ENCODE data around the gene LILRB2.

LILRB2 gene

DNA sequence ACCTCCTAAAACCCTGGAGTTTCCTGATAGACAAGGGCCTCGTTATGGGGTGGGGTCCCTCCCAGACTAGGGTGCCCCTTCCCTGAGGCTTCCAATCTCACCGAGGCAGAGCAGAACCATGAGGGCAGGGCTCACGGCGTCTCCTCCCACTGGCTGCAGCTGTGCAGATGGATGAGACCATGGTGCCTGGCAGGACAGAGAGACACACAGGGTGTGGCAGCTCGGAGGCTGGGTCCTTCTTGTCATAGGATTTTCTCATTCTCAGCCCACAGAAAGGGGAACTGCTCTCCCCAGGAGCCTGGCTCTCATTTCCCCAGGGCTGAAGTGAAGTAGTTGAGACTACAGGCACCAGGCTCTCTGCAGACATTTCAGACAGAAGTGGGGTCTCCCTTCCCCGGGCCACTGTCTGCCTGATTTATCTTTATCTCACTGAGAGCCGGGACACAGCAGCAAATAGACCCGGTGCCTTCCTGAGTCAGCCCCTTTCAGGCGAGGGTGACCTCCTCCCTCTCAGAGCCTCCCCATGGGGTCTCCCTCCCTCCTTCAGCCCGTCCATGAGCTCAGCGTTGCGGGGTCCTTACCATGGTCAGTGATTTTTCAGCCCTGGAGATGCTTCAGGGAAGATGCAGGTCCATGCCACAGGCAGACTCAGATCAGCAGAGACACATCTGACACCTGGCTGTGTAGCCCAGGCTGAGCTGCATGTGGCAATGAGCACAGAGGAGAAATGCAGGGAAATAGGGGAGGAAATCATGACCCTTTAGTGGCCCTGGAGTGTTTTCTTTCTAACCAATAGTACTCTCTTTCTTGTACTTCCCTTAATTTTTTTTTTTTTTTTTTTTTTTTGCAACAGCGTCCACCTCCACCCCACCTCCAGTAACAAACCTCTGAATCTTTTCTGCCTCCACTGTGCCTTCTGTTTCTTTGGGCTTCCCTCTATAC is 31.8 kb upstream of the LILRB2 start, which contains the start of gene LILRA5:
LILRA5 (minus strand) TSS at position 731 of the 942 bp plus-strand sequence; CDS start at position 584, 147 bp downstream.
- no peak within 1 kb of the TSS for H3K4me3 ChIP-seq (ENCODE audit: control insufficient read depth, low read depth, low read length)
- DNase-seq (ENCODE audit: low read depth) = no peak
- TF ChIP-seq, protein P1, sequence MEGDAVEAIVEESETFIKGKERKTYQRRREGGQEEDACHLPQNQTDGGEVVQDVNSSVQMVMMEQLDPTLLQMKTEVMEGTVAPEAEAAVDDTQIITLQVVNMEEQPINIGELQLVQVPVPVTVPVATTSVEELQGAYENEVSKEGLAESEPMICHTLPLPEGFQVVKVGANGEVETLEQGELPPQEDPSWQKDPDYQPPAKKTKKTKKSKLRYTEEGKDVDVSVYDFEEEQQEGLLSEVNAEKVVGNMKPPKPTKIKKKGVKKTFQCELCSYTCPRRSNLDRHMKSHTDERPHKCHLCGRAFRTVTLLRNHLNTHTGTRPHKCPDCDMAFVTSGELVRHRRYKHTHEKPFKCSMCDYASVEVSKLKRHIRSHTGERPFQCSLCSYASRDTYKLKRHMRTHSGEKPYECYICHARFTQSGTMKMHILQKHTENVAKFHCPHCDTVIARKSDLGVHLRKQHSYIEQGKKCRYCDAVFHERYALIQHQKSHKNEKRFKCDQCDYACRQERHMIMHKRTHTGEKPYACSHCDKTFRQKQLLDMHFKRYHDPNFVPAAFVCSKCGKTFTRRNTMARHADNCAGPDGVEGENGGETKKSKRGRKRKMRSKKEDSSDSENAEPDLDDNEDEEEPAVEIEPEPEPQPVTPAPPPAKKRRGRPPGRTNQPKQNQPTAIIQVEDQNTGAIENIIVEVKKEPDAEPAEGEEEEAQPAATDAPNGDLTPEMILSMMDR (conservative IDR thresholded peaks at IDR 0.05; ENCODE audit: control insufficient read depth, insufficient read depth, low read depth, low read length) = no peak

DNA sequence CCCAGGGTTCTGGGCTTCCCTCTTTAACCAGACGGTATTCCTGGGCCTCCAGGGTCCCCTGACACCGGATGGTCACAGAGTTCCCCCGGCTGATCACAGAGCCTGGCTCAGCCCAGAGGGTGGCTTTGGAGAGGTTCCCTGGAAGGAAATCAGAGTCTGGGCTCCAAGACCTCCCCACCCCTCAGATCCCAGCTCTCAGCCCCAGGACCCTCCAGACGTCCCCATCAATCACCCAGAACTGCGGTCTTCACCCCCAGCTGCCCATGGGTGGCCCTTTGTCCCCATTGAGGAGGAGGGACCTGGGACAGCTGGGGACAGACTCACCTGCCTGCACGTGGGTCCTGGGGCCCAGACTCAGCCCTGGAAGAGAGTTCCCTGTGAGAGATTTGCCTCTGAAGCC is 31.1 kb upstream of the LILRB2 start:
- TF ChIP-seq, protein P1 (conservative IDR thresholded peaks at IDR 0.05; ENCODE audit: control insufficient read depth, insufficient read depth, low read depth, low read length) = no peak
- no peak for DNase-seq (ENCODE audit: low read depth)
- H3K4me3 ChIP-seq (ENCODE audit: control insufficient read depth, low read depth, low read length) = no peak overlapping the region

DNA sequence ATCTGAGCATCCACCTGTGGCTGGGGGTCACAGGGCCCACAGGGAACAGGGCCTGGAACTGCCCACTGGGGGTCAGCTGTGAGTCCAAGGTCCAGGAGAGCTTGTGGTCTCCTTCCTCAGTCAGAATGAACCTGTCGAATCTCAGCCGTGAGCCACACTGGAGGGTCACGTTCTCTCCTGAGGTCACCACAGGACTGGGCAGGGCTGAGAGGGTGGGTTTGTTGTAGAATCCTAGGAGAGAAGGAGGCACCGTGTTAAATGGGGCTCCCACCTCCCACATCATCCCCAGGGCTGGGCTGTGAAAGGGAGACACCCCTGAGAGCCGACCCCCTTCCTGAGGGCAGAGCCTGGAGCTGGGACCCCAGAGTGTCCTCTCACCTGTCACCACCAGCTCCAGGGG is 30.6 kb upstream of the LILRB2 start:
- no peak overlapping the region for H3K4me3 ChIP-seq (ENCODE audit: control insufficient read depth, low read depth, low read length)
- TF ChIP-seq, protein P1 (conservative IDR thresholded peaks at IDR 0.05; ENCODE audit: control insufficient read depth, insufficient read depth, low read depth, low read length) = no peak
- DNase-seq (ENCODE audit: low read depth) = no peak

DNA sequence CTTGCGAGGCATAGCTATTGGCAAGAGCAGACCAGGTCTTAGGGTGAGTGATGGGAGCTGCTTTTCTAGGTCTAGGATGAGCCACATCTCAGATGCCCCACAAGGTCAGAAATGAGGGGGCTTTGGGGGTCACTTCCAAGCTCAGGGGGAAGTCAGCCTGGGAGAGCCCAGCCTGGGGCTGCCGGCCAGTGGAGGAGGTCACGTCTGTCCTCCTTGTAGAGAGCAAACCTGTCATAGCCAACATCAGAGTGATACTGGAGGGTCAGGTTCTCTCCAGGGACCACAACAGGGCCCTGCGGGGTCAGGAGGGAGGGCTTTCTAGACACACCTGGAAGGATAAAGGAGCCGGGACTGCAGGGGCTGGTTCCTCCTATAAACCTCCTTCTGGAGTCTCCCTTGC is 29.6 kb upstream of the LILRB2 start:
- TF ChIP-seq, protein P1 (conservative IDR thresholded peaks at IDR 0.05; ENCODE audit: control insufficient read depth, insufficient read depth, low read depth, low read length) = no peak
- no peak overlapping the region for H3K4me3 ChIP-seq (ENCODE audit: control insufficient read depth, low read depth, low read length)
- no peak for DNase-seq (ENCODE audit: low read depth)

DNA sequence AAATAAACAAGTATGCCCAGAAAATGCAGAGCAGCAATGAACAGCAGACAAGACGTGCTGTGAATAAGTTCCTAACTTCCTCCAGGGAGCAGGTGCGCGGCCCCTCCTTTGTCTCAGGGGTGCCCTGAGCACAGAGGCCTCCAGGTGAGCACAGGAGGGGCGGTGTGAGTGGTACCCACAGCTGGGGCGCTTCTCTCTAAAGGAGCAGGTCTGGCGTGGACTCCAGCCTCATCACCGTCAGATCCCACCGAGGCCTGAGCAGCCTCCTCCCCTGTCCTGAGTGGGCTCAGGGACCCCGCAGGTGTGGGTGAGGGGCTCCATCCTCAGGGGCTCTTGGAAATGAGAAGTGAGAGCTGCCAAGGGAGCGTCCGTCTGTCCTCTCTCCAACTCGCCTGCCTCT is 28.9 kb upstream of the LILRB2 start:
- DNase-seq (ENCODE audit: low read depth) = no peak
- no peak overlapping the region for H3K4me3 ChIP-seq (ENCODE audit: control insufficient read depth, low read depth, low read length)
- TF ChIP-seq, protein P1 (conservative IDR thresholded peaks at IDR 0.05; ENCODE audit: control insufficient read depth, insufficient read depth, low read depth, low read length) = no peak

DNA sequence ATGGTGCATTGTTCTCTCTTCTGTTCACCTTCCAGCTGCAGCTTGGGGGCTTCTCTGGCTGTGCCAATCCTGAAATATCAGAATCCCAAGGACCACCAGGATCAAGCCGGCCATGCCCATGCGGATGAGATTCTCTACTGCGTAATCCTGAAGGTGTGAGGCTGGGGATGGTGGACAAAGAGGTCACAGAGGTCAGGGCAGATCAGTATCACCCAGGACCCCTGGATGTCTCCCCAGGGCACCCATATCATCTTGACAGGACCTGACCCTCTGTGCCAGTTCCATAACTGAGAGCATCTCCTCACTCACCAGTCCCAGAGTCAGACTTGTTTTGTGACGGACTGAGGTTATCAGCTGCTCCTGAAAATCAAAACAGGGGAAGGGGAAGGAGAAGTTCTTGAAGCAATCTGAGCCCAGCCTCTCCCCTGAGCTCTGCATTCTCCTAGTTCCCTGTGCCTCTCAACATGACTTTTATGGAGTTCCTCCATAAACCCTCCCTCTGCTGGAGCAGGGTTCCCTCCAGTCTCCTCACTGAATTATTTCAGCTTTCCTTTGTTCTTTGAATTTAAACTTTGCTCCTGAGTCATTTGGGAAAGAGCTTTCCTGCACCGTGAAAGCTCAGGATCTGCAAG is 26.6 kb upstream of the LILRB2 start:
- no peak for DNase-seq (ENCODE audit: low read depth)
- no peak overlapping the region for H3K4me3 ChIP-seq (ENCODE audit: control insufficient read depth, low read depth, low read length)
- TF ChIP-seq, protein P1 (conservative IDR thresholded peaks at IDR 0.05; ENCODE audit: control insufficient read depth, insufficient read depth, low read depth, low read length) = no peak

Measured in fibroblast of mammary gland (primary cell).